Loucy (cell line): Measurements from ENCODE around the gene MACROH2A1.

ENCODE experiments used
- EZH2phosphoT487 ChIP-seq: fragments of 200-600 bp; IDR thresholded peaks from 2 replicates; pipeline ENCODE4 v1.6.1; 2018; ENCODE audit warnings: antibody characterized with exemption, mild to moderate bottlenecking, moderate library complexity, borderline replicate concordance
- TF ChIP-seq, protein P1 (sequence below): fragments of 200-600 bp; sonication (generic); conservative IDR thresholded peaks from 2 replicates; pipeline ENCODE4 v1.5.1; 2014; ENCODE audit warnings: mild to moderate bottlenecking, antibody characterized with exemption, low read length

GRCh38 chr5:135437422-135437795 is 38.4 kb upstream of the MACROH2A1 start:
- no peak for TF ChIP-seq EZH2phosphoT487
- TF ChIP-seq, protein P1, sequence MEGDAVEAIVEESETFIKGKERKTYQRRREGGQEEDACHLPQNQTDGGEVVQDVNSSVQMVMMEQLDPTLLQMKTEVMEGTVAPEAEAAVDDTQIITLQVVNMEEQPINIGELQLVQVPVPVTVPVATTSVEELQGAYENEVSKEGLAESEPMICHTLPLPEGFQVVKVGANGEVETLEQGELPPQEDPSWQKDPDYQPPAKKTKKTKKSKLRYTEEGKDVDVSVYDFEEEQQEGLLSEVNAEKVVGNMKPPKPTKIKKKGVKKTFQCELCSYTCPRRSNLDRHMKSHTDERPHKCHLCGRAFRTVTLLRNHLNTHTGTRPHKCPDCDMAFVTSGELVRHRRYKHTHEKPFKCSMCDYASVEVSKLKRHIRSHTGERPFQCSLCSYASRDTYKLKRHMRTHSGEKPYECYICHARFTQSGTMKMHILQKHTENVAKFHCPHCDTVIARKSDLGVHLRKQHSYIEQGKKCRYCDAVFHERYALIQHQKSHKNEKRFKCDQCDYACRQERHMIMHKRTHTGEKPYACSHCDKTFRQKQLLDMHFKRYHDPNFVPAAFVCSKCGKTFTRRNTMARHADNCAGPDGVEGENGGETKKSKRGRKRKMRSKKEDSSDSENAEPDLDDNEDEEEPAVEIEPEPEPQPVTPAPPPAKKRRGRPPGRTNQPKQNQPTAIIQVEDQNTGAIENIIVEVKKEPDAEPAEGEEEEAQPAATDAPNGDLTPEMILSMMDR = no peak
